ENCODE measurements around the gene ENO1. TPM values are rescaled to one million over a fixed set of nuclear protein-coding genes. Genes with fewer than 3 reads are reported as not detected.

ENO1 gene
- total RNA-seq, 4 donors from 2014 or later = 202 to 407 (median 320) TPM

DNA sequence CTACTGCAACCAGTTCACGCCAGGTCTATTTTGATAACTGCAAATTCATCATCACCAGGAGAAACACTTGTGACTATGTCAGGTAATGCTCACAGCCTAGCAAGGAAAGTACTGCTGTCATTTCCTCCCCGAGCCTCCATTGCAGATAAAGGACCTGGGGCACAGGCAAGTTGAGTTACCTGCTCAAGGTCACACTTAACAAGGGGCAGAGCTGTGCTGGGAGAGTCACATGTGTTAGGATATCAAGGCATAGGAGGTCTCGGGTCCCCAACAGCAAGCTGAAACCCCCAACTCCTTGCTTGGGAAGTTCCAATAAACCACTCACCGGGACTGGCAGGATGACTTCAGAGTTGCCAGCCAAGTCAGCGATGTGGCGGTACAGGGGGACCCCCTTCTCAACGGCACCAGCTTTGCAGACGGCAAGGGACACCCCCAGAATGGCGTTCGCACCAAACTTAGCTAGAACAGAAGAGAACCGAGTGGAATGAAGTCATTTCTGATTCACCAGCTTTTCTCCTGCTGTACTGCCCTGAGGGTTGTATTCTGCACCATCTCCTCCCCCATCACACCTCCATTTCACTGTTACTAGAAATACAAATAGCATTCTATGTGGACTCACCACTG, 11.6 kb downstream of the ENO1 start:
- Histone ChIP-seq H3K4me1 (peaks cover 0 to 24% (median 18%) of the 10 kb centered on the region in 4 donors), H3K4me3 (no peak overlapping the region), H3K36me3 (peaks cover 0 to 97% (median 50%) of the 10 kb centered on the region in 4 donors), H3K27ac (no peak overlapping the region), H3K9me3 (no peaks in the 10 kb centered on the region), H3K27me3 (no peaks in the 10 kb centered on the region)
- in situ Hi-C loops (cut with MboI; ENCODE audit: low pct_ligation_motif_present in 1 of 4, low pct_unique_long_range_greater_than_20kb in 1 of 4, low sequenced_read_pairs in 3 of 4) (loop anchor here in 1 of 4 donors (25.0 kb wide), 1 partner anchor 880 kb away; no protein-coding TSS in a partner anchor), intact Hi-C loops (cut with DNase I; ENCODE audit: low total_unique reads) (no loop called here)
- TF ChIP-seq POLR2A (IDR thresholded peaks at IDR 0.05) (no peak), EP300 (IDR thresholded peaks at IDR 0.05; ENCODE audit: low read depth) (no peak), POLR2AphosphoS5 (IDR thresholded peaks at IDR 0.05) (no peak)
- TF ChIP-seq, protein P1, sequence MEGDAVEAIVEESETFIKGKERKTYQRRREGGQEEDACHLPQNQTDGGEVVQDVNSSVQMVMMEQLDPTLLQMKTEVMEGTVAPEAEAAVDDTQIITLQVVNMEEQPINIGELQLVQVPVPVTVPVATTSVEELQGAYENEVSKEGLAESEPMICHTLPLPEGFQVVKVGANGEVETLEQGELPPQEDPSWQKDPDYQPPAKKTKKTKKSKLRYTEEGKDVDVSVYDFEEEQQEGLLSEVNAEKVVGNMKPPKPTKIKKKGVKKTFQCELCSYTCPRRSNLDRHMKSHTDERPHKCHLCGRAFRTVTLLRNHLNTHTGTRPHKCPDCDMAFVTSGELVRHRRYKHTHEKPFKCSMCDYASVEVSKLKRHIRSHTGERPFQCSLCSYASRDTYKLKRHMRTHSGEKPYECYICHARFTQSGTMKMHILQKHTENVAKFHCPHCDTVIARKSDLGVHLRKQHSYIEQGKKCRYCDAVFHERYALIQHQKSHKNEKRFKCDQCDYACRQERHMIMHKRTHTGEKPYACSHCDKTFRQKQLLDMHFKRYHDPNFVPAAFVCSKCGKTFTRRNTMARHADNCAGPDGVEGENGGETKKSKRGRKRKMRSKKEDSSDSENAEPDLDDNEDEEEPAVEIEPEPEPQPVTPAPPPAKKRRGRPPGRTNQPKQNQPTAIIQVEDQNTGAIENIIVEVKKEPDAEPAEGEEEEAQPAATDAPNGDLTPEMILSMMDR (IDR thresholded peaks at IDR 0.05) = no peak
- no peak for DNase-seq
- 87% methylated on average over 11 of the region's 11 CpGs; no CpG with 5 or more reads in 1 of the 2 donors for WGBS, 2 donors (ENCODE audit: low coverage in 1 of 2)

DNA sequence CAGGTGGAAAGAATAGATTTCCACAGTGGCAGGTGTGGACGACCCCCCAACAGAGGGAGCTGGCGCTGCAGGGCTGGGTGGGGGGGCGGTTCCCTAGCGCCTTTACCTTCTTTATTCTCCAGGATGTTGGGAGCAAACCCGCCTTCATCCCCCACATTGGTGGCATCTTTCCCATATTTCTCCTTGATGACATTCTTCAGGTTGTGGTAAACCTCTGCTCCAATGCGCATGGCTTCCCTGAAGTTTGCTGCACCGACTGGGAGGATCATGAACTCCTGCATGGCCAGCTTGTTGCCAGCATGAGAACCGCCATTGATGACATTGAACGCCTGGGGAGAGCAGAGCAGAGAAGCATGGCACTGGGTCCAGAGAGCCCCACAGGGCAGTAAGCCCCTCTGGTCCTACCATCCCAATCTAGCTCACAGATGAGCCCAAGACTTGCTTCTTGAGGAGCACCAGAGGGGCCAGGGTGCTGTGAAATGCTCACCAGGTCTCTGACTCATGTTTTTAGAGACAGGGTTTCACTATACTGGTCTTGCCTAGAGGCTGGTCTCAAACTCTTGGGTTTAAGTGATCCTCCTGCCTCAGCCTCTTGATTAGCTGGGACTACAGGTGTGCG, 12.2 kb downstream of the ENO1 start:
- H3K4me3 ChIP-seq = no peak overlapping the region
- no peaks in the 10 kb centered on the region for H3K9me3 ChIP-seq
- TF ChIP-seq, protein P1 (IDR thresholded peaks at IDR 0.05) = no peak
- no peak for TF ChIP-seq EP300 (IDR thresholded peaks at IDR 0.05; ENCODE audit: low read depth)
- no peak for TF ChIP-seq POLR2AphosphoS5 (IDR thresholded peaks at IDR 0.05)
- TF ChIP-seq POLR2A (IDR thresholded peaks at IDR 0.05) = no peak
- H3K27ac ChIP-seq = no peak overlapping the region
- WGBS, 2 donors (ENCODE audit: low coverage in 1 of 2) = 90 to 93% methylated on average over 2 to 10 of the region's 10 CpGs
- no peak for DNase-seq
- peaks cover 0 to 97% (median 53%) of the 10 kb centered on the region in 4 donors for H3K36me3 ChIP-seq
- peaks cover 0 to 17% (median 13%) of the 10 kb centered on the region in 4 donors for H3K4me1 ChIP-seq
- intact Hi-C loops (cut with DNase I; ENCODE audit: low total_unique reads) = no loop called here
- H3K27me3 ChIP-seq = no peaks in the 10 kb centered on the region
- in situ Hi-C loops (cut with MboI; ENCODE audit: low pct_ligation_motif_present in 1 of 4, low pct_unique_long_range_greater_than_20kb in 1 of 4, low sequenced_read_pairs in 3 of 4) = loop anchor here in 1 of 4 donors (25.0 kb wide), 1 partner anchor 879 kb away; no protein-coding TSS in a partner anchor

DNA sequence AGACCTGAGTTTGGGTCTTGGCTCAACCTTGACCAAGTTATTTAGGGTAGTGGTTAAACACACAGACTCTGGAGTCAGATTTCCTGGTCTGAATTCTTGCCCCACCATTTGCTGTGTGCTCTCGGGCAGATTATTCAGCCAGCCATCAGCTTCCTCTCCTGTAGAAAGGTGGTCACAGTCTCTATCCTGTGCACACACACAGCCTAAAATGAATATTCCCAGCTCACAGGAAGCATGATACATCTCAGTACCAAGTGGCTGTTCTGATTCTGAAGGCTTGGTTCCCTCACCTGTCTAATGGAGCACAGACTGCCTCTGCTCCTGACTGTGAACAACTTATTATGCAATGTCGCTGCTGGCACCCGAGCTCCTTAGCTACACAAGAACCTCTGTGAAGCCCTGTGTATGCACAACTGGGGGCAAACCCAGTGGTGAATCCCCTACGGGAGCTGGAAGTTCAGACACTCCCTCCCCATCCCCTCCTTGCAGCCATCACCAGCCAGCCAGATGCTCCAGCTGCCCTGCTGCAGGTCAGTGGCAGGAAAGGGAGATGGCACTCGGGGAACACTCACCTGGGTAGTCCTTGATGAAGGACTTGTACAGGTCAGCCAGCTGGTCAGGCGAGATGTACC, 13.7 kb downstream of the ENO1 start:
- in situ Hi-C loops (cut with MboI; ENCODE audit: low pct_ligation_motif_present in 1 of 4, low pct_unique_long_range_greater_than_20kb in 1 of 4, low sequenced_read_pairs in 3 of 4) = loop anchor here in 1 of 4 donors (25.0 kb wide), 1 partner anchor 878 kb away; no protein-coding TSS in a partner anchor
- H3K4me1 ChIP-seq = peaks cover 0 to 3% (median under 1%) of the 10 kb centered on the region in 4 donors
- H3K27me3 ChIP-seq = no peaks in the 10 kb centered on the region
- intact Hi-C loops (cut with DNase I; ENCODE audit: low total_unique reads) = no loop called here
- WGBS, 2 donors (ENCODE audit: low coverage in 1 of 2) = 92% methylated on average over 6 of the region's 6 CpGs; no CpG with 5 or more reads in 1 of the 2 donors
- TF ChIP-seq, protein P1 (IDR thresholded peaks at IDR 0.05) = no peak
- TF ChIP-seq EP300 (IDR thresholded peaks at IDR 0.05; ENCODE audit: low read depth) (no peak), POLR2AphosphoS5 (IDR thresholded peaks at IDR 0.05) (no peak), POLR2A (IDR thresholded peaks at IDR 0.05) (no peak)
- no peak overlapping the region for H3K27ac ChIP-seq
- no peak for DNase-seq
- peaks cover 0 to 99% (median 53%) of the 10 kb centered on the region in 4 donors for H3K36me3 ChIP-seq
- H3K9me3 ChIP-seq = no peaks in the 10 kb centered on the region
- H3K4me3 ChIP-seq = no peak overlapping the region

DNA sequence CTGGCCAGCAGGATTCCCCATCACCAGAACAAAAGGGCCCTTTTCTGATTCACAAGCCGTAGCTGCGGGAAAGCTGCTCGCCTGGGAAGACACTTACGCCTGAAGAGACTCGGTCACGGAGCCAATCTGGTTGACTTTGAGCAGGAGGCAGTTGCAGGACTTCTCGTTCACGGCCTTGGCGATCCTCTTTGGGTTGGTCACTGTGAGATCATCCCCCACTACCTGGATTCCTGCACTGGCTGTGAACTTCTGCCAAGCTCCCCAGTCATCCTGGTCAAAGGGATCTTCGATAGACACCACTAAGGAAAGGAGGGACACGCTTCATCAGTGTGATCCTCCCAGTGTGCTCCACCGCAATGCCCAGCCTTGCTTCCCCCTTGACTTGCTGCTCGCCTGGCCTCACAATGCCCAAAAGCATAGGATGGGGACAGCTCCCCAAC, 14.7 kb downstream of the ENO1 start:
- 94% methylated on average over 13 of the region's 13 CpGs; no CpG with 5 or more reads in 1 of the 2 donors for WGBS, 2 donors (ENCODE audit: low coverage in 1 of 2)
- in situ Hi-C loops (cut with MboI; ENCODE audit: low pct_ligation_motif_present in 1 of 4, low pct_unique_long_range_greater_than_20kb in 1 of 4, low sequenced_read_pairs in 3 of 4) = loop anchor here in 1 of 4 donors (25.0 kb wide), 1 partner anchor 877 kb away; no protein-coding TSS in a partner anchor
- no peak for DNase-seq
- Histone ChIP-seq H3K4me3 (no peak overlapping the region), H3K27me3 (no peaks in the 10 kb centered on the region), H3K36me3 (peaks cover 0 to 90% (median 48%) of the 10 kb centered on the region in 4 donors), H3K9me3 (no peaks in the 10 kb centered on the region), H3K27ac (no peak overlapping the region), H3K4me1 (peaks cover 0 to 5% (median 4%) of the 10 kb centered on the region in 4 donors)
- intact Hi-C loops (cut with DNase I; ENCODE audit: low total_unique reads) = no loop called here
- TF ChIP-seq POLR2AphosphoS5 (IDR thresholded peaks at IDR 0.05) = no peak
- TF ChIP-seq, protein P1 (IDR thresholded peaks at IDR 0.05) = no peak
- no peak for TF ChIP-seq EP300 (IDR thresholded peaks at IDR 0.05; ENCODE audit: low read depth)
- TF ChIP-seq POLR2A (IDR thresholded peaks at IDR 0.05) = no peak
